HL-60 (cell line): ENCODE measurements around the gene EGFL8.

ENCODE experiments used
- DNase-seq, 2 experiments: peaks; one replicate each; pipeline ENCODE4 v3.0.0-alpha.2; 2010 to 2020; ENCODE audit warnings: low read depth in 1 of 2, low spot score in 1 of 2
- H3K27ac ChIP-seq: fragments of 250-450 bp; sonication (Bioruptor Pico); replicated peaks from 2 replicates; pipeline ENCODE4 v1.5.1; 2020; ENCODE audit warnings: mild to moderate bottlenecking, moderate library complexity
- H3K27me3 ChIP-seq: fragments of 250-450 bp; sonication (Bioruptor Pico); 2 replicates; pipeline ENCODE4 v1.5.1; 2021; ENCODE audit warnings: mild to moderate bottlenecking, moderate library complexity; ENCODE audit not compliant: insufficient read depth, poor library complexity, severe bottlenecking
- H3K4me3 ChIP-seq: replicated peaks from 2 replicates; pipeline ENCODE4 v1.5.1; 2011; ENCODE audit warnings: mild to moderate bottlenecking, control low read depth, low read length; ENCODE audit not compliant: insufficient read depth
- GABPA ChIP-seq: IDR thresholded peaks from 2 replicates; pipeline ENCODE4 v1.6.1; 2012; ENCODE audit warnings: low read depth
- POLR2AphosphoS5 ChIP-seq: IDR thresholded peaks from 2 replicates; pipeline ENCODE4 v1.6.1; 2012; ENCODE audit warnings: low read depth
- SPI1 ChIP-seq: IDR thresholded peaks from 2 replicates; pipeline ENCODE4 v1.6.1; 2012; ENCODE audit warnings: low read depth, mild to moderate bottlenecking, borderline replicate concordance
- TF ChIP-seq, protein P1 (sequence below): IDR thresholded peaks from 2 replicates; pipeline ENCODE4 v1.6.1; 2012; ENCODE audit warnings: low read depth; ENCODE audit not compliant: insufficient replicate concordance
- TF ChIP-seq, protein P2 (sequence below): IDR thresholded peaks from one replicate; pipeline ENCODE4 v1.5.1; 2011; ENCODE audit warnings: low read length, control low read depth, inconsistent platforms; ENCODE audit not compliant: insufficient read depth

EGFL8 gene

DNA sequence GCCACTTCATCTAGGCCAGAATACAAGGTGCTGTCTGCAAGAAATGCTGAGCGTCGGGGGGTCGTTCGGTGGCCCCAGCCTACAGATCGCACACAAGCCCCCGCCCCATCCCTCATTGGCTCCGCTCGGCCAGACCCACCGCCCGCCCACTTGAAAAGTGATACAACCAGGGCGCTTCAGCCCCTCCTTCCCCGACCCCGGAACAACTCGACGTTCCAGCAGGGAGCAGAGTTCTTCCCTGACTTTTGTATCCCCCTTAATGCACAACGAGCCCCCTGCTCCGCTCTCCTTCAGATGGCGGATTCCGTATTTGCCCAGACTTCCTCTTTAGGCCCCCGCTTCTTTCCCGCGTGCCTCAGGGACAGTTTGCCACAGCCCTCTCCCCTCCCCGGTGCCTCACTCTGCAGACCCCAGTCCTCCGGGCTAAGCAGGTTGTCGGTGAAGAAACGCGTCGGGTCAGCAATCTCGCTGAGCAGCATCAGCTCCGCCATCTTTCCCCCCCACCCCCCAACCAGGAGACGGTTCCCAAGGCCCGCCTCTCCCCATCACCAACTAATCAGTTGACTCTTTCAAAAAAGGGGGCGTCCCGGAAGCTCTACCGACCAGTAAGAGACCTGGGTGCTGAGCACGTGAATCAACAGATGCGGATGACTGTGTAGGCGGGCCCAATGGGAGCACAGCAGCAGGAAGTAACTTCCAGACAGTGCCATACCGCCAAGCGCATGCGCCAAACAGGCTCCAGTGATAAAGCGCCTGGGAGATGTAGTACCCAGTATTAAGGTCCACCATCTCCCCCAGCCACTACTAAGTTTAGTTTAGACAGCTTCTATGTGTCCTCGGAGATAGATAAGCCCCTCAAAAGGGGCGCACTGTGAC, 36.4 kb upstream of the EGFL8 start, which contains the start of gene ATF6B:
Gene ATF6B (minus strand): TSS at position 530 of the 876 bp plus-strand sequence. CDS start 39 bp downstream, at position 491.
- peak; percentile 99 to 100 for DNase-seq
- TF ChIP-seq, protein P1, sequence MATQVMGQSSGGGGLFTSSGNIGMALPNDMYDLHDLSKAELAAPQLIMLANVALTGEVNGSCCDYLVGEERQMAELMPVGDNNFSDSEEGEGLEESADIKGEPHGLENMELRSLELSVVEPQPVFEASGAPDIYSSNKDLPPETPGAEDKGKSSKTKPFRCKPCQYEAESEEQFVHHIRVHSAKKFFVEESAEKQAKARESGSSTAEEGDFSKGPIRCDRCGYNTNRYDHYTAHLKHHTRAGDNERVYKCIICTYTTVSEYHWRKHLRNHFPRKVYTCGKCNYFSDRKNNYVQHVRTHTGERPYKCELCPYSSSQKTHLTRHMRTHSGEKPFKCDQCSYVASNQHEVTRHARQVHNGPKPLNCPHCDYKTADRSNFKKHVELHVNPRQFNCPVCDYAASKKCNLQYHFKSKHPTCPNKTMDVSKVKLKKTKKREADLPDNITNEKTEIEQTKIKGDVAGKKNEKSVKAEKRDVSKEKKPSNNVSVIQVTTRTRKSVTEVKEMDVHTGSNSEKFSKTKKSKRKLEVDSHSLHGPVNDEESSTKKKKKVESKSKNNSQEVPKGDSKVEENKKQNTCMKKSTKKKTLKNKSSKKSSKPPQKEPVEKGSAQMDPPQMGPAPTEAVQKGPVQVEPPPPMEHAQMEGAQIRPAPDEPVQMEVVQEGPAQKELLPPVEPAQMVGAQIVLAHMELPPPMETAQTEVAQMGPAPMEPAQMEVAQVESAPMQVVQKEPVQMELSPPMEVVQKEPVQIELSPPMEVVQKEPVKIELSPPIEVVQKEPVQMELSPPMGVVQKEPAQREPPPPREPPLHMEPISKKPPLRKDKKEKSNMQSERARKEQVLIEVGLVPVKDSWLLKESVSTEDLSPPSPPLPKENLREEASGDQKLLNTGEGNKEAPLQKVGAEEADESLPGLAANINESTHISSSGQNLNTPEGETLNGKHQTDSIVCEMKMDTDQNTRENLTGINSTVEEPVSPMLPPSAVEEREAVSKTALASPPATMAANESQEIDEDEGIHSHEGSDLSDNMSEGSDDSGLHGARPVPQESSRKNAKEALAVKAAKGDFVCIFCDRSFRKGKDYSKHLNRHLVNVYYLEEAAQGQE = no peak
- TF ChIP-seq SPI1 (peak; percentile 71; the same call in 1 of the 2 replicates), POLR2AphosphoS5 (peak; percentile 58; the same call in 1 of the 2 replicates)
- Histone ChIP-seq H3K27ac (peak within 1 kb of the TSS; percentile 82), H3K27me3 (no peaks in the 10 kb centered on the region), H3K4me3 (peak within 1 kb of the TSS; percentile 99)

DNA sequence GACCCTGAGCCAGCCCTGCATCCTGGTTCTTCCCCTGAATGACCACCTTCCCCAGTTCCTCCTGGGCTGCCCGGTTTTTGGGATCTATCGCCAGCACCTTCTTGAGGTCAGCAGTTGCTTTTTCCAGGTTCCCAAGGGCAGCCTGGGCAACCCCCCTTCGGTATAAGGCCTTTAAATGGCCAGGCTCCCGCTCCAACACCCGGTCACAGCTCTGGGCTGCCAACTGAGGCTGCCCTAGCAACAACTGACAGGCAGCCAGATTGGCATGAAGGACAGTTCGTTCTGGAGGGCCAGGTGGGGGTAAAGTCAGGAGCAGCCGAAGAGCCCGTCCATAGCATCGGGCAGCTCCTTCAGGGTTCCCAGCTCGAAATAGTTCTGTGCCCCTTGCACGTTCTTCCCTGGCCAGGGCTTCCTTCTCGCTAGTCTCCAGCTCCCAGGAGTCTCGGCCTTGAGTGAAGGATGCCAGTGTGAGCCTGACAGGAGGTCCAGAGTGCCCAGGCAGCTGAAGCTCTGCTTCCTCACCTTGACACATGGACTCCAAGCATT, 35.6 kb upstream of the EGFL8 start:
- Histone ChIP-seq H3K27ac (peak overlapping the region; percentile 82), H3K4me3 (peak overlapping the region; percentile 66), H3K27me3 (no peaks in the 10 kb centered on the region)
- DNase-seq = no peak
- no peak for TF ChIP-seq POLR2AphosphoS5
- TF ChIP-seq GABPA = no peak
- TF ChIP-seq, protein P1 = no peak
- TF ChIP-seq SPI1 = no peak
- TF ChIP-seq, protein P2, sequence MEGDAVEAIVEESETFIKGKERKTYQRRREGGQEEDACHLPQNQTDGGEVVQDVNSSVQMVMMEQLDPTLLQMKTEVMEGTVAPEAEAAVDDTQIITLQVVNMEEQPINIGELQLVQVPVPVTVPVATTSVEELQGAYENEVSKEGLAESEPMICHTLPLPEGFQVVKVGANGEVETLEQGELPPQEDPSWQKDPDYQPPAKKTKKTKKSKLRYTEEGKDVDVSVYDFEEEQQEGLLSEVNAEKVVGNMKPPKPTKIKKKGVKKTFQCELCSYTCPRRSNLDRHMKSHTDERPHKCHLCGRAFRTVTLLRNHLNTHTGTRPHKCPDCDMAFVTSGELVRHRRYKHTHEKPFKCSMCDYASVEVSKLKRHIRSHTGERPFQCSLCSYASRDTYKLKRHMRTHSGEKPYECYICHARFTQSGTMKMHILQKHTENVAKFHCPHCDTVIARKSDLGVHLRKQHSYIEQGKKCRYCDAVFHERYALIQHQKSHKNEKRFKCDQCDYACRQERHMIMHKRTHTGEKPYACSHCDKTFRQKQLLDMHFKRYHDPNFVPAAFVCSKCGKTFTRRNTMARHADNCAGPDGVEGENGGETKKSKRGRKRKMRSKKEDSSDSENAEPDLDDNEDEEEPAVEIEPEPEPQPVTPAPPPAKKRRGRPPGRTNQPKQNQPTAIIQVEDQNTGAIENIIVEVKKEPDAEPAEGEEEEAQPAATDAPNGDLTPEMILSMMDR = no peak

- Histone ChIP-seq H3K27me3 (no peaks in the 10 kb centered on the region), H3K4me3 (peak overlapping the region; percentile 66), H3K27ac (peak overlapping the region; percentile 82)
- TF ChIP-seq, protein P1 = no peak
- TF ChIP-seq, protein P2 = no peak
- no peak for TF ChIP-seq POLR2AphosphoS5
- no peak for TF ChIP-seq SPI1
- TF ChIP-seq GABPA = no peak
- no peak for DNase-seq
Observed at GRCh38 chr6:32129297-32130088, 34.9 kb upstream of the EGFL8 start.
